Measurements from ENCODE around the gene GDPD1.

DNA sequence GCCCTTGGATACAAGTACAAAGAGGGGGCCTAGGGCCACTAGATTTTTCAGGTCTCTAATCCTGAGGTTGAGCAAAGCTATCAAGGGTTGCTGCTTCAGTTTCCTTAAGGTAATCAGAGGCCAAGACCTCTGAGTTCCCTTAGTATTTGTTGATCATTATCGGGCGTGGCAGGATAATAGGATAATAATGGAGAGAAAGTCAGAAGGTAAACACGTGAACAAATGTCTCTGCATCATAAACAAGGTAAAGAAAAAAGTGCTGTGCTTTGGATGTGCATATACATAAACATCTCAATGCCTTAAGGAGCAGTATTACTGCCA lies 69.6 kb downstream of the GDPD1 start:
- no peak for TF ChIP-seq POLR2AphosphoS5 (IDR thresholded peaks at IDR 0.05)
- TF ChIP-seq, protein P1, sequence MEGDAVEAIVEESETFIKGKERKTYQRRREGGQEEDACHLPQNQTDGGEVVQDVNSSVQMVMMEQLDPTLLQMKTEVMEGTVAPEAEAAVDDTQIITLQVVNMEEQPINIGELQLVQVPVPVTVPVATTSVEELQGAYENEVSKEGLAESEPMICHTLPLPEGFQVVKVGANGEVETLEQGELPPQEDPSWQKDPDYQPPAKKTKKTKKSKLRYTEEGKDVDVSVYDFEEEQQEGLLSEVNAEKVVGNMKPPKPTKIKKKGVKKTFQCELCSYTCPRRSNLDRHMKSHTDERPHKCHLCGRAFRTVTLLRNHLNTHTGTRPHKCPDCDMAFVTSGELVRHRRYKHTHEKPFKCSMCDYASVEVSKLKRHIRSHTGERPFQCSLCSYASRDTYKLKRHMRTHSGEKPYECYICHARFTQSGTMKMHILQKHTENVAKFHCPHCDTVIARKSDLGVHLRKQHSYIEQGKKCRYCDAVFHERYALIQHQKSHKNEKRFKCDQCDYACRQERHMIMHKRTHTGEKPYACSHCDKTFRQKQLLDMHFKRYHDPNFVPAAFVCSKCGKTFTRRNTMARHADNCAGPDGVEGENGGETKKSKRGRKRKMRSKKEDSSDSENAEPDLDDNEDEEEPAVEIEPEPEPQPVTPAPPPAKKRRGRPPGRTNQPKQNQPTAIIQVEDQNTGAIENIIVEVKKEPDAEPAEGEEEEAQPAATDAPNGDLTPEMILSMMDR (IDR thresholded peaks at IDR 0.05; ENCODE audit: poor library complexity, severe bottlenecking): no peak
- TF ChIP-seq, protein P2, sequence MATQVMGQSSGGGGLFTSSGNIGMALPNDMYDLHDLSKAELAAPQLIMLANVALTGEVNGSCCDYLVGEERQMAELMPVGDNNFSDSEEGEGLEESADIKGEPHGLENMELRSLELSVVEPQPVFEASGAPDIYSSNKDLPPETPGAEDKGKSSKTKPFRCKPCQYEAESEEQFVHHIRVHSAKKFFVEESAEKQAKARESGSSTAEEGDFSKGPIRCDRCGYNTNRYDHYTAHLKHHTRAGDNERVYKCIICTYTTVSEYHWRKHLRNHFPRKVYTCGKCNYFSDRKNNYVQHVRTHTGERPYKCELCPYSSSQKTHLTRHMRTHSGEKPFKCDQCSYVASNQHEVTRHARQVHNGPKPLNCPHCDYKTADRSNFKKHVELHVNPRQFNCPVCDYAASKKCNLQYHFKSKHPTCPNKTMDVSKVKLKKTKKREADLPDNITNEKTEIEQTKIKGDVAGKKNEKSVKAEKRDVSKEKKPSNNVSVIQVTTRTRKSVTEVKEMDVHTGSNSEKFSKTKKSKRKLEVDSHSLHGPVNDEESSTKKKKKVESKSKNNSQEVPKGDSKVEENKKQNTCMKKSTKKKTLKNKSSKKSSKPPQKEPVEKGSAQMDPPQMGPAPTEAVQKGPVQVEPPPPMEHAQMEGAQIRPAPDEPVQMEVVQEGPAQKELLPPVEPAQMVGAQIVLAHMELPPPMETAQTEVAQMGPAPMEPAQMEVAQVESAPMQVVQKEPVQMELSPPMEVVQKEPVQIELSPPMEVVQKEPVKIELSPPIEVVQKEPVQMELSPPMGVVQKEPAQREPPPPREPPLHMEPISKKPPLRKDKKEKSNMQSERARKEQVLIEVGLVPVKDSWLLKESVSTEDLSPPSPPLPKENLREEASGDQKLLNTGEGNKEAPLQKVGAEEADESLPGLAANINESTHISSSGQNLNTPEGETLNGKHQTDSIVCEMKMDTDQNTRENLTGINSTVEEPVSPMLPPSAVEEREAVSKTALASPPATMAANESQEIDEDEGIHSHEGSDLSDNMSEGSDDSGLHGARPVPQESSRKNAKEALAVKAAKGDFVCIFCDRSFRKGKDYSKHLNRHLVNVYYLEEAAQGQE (IDR thresholded peaks at IDR 0.05; ENCODE audit: borderline replicate concordance): no peak
- TF ChIP-seq EP300 (conservative IDR thresholded peaks at IDR 0.05; ENCODE audit: poor library complexity, severe bottlenecking): no peak
- TF ChIP-seq SMC3 (conservative IDR thresholded peaks at IDR 0.05; ENCODE audit: poor library complexity): no peak
- TF ChIP-seq RAD21 (conservative IDR thresholded peaks at IDR 0.05): no peak
- TF ChIP-seq EZH2 (IDR thresholded peaks at IDR 0.05; ENCODE audit: borderline replicate concordance, insufficient read depth, low read length, poor library complexity, severe bottlenecking): no peak
- TF ChIP-seq TAF1 (IDR thresholded peaks at IDR 0.05; ENCODE audit: low read depth): no peak
- no peak for TF ChIP-seq MXI1 (conservative IDR thresholded peaks at IDR 0.05; ENCODE audit: poor library complexity, severe bottlenecking)

All from neural cell (in vitro differentiated cells).